Activated effector memory CD4-positive, alpha-beta T cell treated with anti-CD3 and anti-CD28 coated beads, Interleukin-2, amount 50 U/mL, for 16 hours (primary cell): ENCODE measurements around the gene PLXNA2.

Source experiments
- DNase-seq: peaks from one replicate; pipeline ENCODE4 v3.0.0-alpha.2; 2020

The PLXNA2 gene

GRCh38 chr1:208058267-208058666, 185.9 kb downstream of the PLXNA2 start:
- DNase-seq, result no peak

DNA sequence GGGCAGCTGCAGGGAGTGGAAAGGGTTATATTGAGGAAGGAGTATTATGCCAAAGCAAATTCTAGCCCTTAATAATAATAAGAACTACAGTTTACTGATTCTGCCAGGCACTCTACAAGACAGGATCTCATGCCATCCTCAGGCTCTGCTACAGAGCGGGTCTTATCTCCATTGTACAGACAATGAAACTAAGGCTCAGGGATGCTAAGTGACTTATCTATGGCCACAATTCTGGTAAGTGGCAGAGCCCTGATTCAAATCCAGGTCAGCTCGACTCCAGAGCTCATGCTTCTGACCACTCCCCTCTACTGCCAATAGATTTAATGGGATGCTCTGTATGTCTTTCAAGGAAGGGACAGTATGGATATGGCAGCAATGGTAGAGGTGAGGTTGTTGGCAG, 187.1 kb downstream of the PLXNA2 start:
- DNase-seq, result no peak

DNA sequence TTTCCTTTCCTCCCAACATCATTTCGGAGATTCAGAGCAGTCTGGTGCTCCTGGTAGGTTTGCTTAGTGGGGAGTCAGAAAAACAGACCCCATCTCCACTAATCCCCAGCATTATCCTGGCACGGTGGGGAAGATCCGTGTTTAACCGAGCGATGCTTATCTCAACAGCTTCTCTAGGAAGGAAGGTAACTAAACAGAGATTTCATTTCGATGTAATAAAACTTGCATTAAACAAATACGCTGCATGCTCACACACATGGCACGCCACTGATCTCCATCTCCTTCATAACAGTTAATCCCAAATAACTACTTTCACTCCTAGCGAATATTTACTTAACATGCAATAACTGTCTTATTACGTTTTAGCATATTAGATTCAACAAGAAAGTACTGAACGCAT, 188.6 kb downstream of the PLXNA2 start:
- no peak for DNase-seq

DNA sequence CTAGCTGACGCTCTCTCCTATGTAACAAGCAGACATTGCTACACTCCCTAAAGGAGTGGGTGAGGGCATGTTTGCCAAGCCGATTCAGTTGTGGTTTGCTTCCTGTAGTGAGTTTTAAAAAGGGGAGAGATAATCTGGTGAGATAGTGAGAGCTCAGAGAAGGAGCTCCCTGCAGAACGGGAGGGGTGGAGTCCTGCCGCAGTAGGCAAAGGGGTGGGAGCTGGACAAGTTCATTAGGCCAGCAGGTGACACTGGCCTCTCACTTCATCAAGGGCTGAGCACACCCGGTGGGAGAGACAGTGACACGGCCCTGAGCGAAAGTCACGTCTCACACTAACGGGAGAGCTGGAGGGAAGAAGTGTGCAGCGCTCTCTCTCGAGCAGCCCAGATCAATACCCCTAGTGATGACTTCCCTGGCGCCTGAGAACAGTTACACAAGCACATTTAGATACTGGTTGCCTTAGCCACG, 189.2 kb downstream of the PLXNA2 start:
- DNase-seq, result no peak

DNA sequence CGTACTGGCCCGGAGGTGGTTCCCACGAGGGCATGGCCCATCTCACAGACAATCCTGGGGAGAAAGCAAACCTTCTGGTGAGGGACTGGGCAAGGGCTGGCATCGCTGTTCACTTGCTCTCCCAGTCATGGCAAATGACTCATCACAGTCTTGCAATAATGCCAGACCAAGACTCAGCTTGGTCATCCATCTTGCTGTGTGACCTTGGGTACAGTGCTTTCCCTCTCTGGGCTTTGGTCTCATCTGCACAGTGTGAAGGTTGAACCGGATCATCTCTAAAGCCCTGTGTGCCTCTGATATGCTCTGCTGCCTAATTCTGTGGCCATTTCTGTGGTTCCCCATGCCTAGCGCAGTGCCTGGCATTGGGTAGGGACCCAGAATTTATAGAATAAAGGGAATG, 189.7 kb downstream of the PLXNA2 start:
- DNase-seq, result no peak

DNA sequence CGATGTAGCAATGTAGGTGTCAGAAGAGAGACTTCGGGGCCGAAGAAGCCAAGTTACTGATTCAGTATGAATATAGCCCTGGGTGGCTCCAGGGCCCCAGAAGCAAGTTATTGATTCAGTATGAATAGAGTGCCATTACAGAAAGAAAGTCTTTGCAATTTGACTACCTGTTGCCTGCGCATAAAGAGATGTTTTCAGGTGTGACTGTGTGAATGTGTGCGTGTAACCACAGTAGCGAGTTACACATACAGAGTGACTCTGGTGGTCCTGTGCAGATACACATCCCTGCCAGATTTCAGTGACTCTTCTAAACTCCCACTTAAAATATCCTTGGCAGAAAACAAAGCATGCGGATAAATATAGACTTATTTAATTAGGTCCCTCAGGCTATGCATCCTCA, 190.5 kb downstream of the PLXNA2 start:
- no peak for DNase-seq

DNA sequence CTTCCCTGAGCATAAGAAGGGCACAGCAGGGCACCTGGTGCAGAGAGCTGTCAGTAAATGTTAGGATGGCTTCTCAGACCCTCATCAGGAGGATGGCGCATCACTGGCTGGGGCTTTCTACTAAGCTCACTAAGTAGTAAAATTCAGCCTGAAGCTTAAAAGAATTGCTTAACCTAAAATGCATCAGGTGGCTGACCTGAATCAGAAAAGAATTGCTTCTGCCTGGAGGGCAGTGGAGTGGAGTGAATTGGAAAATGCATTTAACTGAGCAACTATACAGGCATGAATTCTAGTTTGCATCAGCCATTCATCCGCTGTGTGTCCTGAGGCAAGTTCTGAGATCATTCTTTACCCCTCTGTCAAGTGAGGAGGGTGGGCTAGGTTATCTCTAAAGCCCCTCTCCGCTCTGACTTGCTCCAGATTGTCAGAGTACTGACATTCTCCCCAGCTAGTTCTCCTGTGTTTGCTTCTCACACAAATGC, 191.2 kb downstream of the PLXNA2 start:
- no peak for DNase-seq

GRCh38 chr1:208052135-208052534, 192.0 kb downstream of the PLXNA2 start:
- no peak for DNase-seq

- no peak for DNase-seq
Measured at GRCh38 chr1:208051651-208052050, 192.5 kb downstream of the PLXNA2 start.

- DNase-seq, result no peak
Measured at GRCh38 chr1:208048904-208049303, 195.3 kb downstream of the PLXNA2 start.

DNA sequence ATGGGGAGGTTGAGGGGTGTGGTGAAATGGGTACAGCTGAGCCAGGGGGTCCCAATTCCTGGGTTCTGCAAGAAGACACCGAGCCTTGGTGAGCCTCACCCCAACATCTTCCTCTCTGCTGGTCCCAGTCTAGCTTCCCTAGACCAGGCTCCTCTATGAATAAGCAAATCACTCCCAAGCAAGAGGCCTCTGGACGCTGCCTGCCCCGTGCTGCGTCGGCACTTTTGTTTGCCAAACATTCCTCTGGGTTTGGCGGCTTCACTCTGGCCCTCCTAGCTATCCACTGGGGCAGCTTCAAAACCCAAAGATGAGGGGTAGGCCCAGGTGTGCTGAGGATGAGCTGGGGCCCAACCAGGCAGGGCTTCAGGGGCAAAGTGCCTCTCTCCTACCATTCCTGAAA, 196.2 kb downstream of the PLXNA2 start:
- DNase-seq, result no peak

GRCh38 chr1:208047476-208047934, 196.7 kb downstream of the PLXNA2 start:
- DNase-seq, result no peak

DNA sequence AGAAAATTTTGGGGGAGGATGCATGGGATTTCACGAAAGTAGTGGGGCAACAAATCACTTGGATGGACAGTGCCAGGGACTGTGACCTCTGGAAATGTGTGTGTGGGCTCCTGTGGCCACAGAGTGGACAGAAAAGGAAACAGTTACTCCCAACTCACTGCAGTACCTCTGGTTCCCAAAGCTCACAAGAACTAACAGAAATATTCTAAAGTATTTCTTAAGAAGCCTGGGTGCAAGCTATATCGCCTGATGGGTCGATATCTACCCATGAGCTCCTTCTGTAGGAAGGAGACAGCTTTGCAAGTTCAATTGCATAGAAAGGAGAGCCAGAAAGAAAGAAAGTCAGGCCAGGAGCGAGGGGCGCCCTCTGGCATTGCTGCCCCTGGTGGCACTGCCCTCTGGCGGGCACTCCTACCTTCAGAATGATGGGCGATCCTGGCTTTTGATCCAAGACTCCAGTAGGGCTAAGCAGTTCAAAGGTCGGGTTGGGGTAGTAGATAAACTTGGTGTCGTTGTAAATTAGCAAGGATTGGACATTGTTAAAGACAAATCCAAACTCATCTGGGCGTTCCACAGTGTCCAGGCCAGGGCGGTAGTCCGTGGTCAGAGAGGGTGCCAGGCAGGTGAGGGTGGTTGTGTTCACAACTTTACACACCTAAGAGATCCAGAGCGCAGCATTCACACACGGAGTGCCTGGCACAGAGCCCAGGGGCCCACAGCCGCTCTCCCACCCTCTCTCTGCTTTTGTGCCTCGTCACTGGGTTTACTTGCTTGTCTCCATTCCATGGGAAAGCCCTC, 198.5 kb downstream of the PLXNA2 start:
- no peak for DNase-seq

DNA sequence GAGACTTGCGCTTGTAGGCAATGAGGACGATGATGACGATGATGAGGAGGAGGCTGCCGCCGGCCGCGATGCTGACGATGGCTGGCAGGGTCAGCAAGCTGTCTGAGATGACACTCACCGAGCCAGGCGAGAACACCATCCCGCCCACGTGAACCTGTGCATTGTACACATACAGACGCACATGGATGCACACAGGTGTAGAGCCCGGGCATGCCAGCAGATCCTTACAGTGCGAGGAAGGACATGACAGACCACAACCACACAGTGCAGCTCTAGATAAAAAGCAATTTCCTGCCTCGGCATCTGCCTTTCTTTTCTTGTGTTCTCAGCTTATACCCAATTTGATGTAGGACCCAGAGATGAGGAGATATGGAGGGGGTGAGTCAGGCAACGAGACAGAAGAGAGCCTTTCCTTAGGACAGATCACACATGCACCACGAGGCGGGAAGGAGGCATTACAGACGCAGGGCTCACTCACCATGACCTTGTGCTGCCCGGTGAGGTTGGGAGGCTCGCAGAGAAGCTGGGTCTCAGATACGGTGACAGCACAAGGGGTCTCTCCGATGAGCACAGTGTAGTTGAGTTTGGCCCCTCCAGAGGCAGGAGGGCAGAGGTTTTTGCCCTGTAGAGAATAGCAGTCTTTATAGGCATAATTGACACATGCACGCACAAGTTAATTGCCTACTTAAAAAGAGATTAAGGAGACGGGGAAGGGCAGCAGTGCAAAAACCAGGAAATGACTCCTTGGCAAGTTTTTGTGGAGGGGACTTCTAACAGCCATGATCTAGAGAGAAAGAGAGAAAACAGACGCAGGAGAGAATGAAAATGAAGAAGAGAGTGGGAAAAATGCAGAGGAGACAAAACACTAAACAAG, 199.4 kb downstream of the PLXNA2 start:
- DNase-seq, result no peak

DNA sequence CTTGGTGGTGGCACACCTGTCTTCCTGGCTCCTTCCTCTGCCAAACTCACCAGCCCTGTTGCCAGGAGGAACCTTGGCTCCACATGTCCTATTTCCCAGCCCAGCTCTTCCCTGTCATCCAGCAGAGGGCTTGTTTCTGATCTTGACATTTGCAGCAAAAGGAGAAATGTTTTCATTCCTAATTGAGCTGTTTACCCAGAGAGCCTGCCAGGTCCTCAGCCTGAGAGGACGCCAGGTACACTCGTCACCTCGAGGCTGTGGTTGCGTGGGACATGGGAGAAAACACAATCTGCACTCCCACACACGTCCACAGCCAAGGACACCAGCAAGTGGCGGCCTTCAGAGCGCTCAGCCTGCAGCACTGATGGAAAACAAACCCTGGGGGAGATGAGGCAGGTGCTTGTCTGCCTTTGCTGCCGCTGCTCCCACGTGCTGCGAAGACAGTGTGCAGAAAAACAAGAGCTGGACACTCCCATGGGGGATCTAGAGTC, 200.4 kb downstream of the PLXNA2 start:
- DNase-seq, result no peak

- no peak for DNase-seq
Measured at GRCh38 chr1:208042868-208043267, 201.3 kb downstream of the PLXNA2 start.

GRCh38 chr1:208042041-208042615, 202.1 kb downstream of the PLXNA2 start:
- DNase-seq, result no peak

DNA sequence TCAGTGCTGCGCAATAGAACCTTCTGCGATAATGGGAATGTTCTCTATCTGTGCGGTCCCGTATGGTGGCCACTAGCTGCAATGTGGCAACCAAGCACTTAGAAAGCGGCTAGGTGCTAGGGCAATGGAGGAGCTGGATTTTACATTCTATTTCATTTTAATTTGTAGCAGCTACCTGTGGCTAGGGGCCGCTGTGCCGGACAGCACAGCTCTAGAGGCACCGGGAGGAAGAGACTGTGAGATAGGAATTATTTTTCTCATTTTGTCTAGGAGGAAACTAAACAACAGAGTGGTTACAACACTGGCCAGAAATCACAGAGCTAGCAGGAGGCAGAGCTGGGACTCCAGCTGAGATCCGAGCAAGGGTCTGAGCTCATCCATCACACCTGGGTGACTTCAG, 202.7 kb downstream of the PLXNA2 start:
- no peak for DNase-seq

GRCh38 chr1:208040821-208041297, 203.3 kb downstream of the PLXNA2 start:
- no peak for DNase-seq

GRCh38 chr1:208039536-208040332, 204.4 kb downstream of the PLXNA2 start:
- DNase-seq, result no peak

- DNase-seq, result no peak
Measured at GRCh38 chr1:208038303-208038702, 205.9 kb downstream of the PLXNA2 start.
